Muscle layer of duodenum (tissue), 2 donors: ENCODE results near the gene WDR59.

Source experiments
- H3K27ac ChIP-seq: one replicate; pipeline ENCODE4 v1.7.0; 2013; ENCODE audit warnings: mild to moderate bottlenecking, low read length
- H3K27me3 ChIP-seq: one replicate; pipeline ENCODE4 v1.7.0; 2013; ENCODE audit warnings: low read depth, mild to moderate bottlenecking, control low read depth, low read length
- H3K36me3 ChIP-seq, 2 donors: one replicate each; pipeline ENCODE4 v1.7.0; 2013; ENCODE audit warnings: low read length in 2 of 2, control low read depth in 1 of 2, mild to moderate bottlenecking in 1 of 2; ENCODE audit not compliant: insufficient read depth in 2 of 2, control insufficient read depth in 1 of 2
- H3K4me1 ChIP-seq, 2 donors: one replicate each; pipeline ENCODE4 v1.7.0; 2013; ENCODE audit warnings: low read length in 2 of 2, mild to moderate bottlenecking in 2 of 2, control low read depth in 1 of 2, moderate library complexity in 1 of 2; ENCODE audit not compliant: insufficient read depth in 2 of 2, control insufficient read depth in 1 of 2
- H3K4me3 ChIP-seq, 2 donors: one replicate each; pipeline ENCODE4 v1.7.0; 2013; ENCODE audit warnings: low read length in 2 of 2, low read depth in 1 of 2, mild to moderate bottlenecking in 1 of 2
- H3K9me3 ChIP-seq, 2 donors: one replicate each; pipeline ENCODE4 v1.7.0; 2013; ENCODE audit warnings: low read length in 2 of 2, control low read depth in 1 of 2, mild to moderate bottlenecking in 1 of 2; ENCODE audit not compliant: control insufficient read depth in 1 of 2
- donor health status: healthy.

WDR59 gene

DNA sequence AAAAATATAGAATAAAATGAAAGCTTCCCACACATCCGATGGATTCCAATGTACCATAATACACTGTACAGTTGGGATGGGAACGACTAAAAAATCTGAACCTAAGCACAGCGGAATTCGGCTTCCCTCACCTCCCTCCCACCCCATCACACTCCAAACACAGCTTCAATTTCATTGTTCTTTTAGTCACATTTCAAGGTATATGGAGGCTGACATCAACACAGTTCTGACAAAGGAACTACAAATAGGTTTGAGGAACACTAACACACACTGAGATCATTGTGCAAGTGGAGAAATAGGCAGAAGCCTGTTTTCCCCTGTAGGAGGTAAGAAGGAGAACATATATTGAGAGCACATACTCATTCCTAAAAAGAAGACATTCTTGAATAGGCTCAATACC, 85.1 kb downstream of the WDR59 start:
- no peaks in the 10 kb centered on the region for H3K27me3 ChIP-seq
- H3K4me3 ChIP-seq = no peak overlapping the region
- H3K4me1 ChIP-seq = no peaks in the 10 kb centered on the region
- no peaks in the 10 kb centered on the region for H3K9me3 ChIP-seq
- H3K27ac ChIP-seq = no peak overlapping the region
- peaks cover 26 to 47% of the 10 kb centered on the region in 2 donors for H3K36me3 ChIP-seq

DNA sequence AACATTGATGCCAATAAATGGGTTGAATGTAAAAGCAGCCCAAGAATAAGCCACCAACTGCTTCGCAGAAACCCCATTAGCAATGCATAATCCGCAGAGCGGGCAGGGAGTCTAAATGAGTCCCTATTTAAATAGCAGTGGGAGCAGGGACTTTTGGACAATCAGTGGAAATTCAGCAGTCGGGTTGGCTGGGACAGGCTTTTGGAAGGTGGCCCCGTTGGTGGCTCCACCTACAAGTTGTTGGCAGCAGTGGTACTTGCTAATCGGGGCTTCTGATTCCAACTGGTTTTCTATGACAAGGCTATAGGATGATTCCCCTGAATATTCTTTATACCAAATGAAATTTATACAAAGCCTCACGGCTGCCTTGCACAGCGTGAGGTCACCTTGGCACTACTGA, 86.3 kb downstream of the WDR59 start:
- no peaks in the 10 kb centered on the region for H3K4me1 ChIP-seq
- H3K9me3 ChIP-seq = no peaks in the 10 kb centered on the region
- H3K27ac ChIP-seq = no peak overlapping the region
- no peaks in the 10 kb centered on the region for H3K27me3 ChIP-seq
- no peak overlapping the region for H3K4me3 ChIP-seq
- H3K36me3 ChIP-seq = peaks cover 24 to 50% of the 10 kb centered on the region in 2 donors

DNA sequence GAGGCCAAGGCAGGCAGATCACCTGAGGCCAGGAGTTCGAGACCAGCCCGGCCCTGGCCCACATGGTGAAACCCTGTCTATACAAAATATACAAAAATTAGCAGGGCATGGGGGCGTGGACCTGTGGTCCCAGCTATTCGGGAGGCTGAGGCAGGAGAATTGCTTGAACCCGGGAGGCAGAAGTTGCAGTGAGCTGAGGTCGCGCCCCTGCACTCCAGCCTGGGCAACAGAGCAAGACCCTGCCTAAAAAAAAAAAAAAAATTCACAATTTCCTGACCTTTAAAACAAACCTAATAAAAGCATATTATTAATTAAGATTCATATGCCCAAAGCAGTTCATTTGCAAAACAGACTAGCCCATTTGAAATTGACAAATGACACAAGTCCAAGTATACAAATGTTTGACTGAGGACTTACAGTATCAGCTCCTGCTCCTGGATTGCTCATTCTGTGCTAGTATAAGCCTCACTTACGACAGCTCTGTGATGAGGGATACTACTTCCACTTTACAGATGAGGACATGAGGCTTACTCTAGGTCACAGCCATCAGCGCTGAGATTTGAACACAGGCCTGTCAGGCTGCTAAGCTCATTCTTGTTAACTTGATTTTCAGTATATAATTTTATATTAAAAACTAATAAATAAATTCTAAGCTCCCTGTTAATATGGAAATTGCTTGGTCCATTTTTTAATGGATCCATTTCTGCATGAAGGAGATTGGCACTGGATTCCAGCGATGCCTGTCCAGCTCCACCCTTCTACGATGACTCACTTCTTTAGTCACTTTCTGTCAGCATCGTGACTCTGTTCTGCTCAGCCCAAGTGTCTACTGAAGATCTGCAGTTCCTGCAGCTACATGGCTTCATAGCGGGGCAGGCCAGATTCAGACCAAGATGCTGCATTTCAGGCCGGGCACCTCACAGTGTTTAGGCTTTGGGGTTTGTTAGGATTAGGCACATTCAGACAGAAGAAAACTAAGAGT, 88.2 kb downstream of the WDR59 start:
- H3K27me3 ChIP-seq = no peaks in the 10 kb centered on the region
- H3K27ac ChIP-seq = no peak overlapping the region
- H3K4me3 ChIP-seq = no peak overlapping the region
- no peaks in the 10 kb centered on the region for H3K4me1 ChIP-seq
- H3K9me3 ChIP-seq = no peaks in the 10 kb centered on the region
- peaks cover 23 to 66% of the 10 kb centered on the region in 2 donors for H3K36me3 ChIP-seq

DNA sequence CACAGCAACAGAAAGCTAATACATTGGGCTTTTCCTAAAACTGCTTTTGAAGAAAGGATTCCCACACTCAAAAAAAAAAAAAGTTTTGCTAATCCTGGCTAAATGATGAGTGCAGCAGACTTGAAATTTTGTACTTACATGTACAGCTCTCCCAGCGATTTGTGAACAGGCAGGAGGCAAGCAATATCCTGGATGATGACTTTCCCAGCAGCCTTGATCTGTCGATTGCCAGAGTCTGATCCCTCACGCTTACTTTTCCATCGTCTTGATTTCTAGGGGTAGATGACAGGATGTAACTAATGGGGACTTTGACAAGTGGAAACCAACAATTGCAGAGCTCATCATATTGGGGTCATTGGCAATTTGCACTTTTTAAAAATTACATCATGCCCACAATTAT, 91.4 kb downstream of the WDR59 start:
- Histone ChIP-seq H3K4me3 (no peak overlapping the region), H3K9me3 (no peaks in the 10 kb centered on the region), H3K4me1 (no peaks in the 10 kb centered on the region), H3K27me3 (no peaks in the 10 kb centered on the region), H3K27ac (no peak overlapping the region), H3K36me3 (peaks cover 25 to 74% of the 10 kb centered on the region in 2 donors)

DNA sequence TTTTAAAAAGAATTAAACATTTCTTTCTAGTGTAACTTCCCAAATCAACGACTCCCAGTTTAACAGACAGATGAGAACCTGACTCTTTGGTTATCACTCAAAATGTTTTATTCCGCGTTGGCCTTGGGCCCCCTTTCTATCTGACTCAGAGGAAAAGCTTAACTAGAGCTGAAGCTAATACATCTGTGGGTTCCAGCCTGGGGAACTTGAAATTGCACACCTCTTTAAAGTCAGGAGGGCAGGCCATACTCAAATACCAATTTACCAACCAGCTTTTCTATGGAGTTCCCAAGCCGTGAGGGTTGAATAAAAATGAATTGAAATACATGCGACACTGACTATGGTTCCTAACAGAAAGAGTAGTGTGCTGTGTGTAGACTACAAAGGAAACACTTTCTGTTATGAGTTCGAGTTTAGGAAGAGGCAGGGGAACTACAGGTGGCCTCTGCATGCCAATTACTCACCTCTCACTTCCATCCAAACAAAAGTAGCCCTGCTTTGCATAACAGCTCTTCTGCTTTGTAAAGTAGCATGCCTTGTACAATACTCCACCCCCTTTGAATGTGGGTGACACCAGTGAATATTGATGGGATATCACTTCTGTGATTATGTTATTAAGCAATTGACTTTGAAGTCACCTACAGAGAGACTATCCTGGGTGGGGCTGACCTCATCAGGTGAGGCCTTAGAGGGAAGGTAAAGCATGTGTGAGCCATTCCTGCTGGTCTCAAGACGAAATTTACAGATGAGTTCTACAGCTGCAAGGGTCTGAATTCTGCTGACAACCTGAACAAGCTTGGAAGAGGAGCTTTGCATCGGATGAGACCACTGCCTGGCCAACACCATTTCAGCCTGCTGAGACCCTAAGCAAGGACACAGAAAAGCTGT, 92.1 kb downstream of the WDR59 start:
- H3K36me3 ChIP-seq = peaks cover 29 to 75% of the 10 kb centered on the region in 2 donors
- no peaks in the 10 kb centered on the region for H3K27me3 ChIP-seq
- H3K9me3 ChIP-seq = no peaks in the 10 kb centered on the region
- no peak overlapping the region for H3K4me3 ChIP-seq
- H3K27ac ChIP-seq = no peak overlapping the region
- H3K4me1 ChIP-seq = no peaks in the 10 kb centered on the region

DNA sequence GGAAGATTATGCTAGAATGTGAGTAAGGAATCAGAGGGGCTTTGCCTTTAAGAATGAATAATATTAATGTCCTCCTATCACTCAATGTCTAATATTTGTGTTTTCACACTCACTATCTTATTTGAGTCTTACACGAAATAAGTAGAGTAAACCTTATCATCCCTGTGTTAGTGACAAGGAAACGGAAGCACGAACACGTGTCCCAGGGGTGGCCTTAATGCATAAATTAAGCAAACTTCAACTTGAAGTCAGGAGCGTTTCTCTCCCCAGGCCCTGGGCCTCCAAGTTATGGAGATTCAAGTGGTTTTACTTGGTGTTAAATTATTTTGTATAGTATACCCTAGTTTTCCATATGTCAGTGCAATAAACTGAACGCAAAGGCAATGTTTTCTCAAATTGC, 96.0 kb downstream of the WDR59 start:
- no peak overlapping the region for H3K4me3 ChIP-seq
- H3K4me1 ChIP-seq = no peaks in the 10 kb centered on the region
- H3K9me3 ChIP-seq = no peaks in the 10 kb centered on the region
- no peak overlapping the region for H3K27ac ChIP-seq
- no peaks in the 10 kb centered on the region for H3K27me3 ChIP-seq
- H3K36me3 ChIP-seq = peaks cover 47 to 84% of the 10 kb centered on the region in 2 donors

DNA sequence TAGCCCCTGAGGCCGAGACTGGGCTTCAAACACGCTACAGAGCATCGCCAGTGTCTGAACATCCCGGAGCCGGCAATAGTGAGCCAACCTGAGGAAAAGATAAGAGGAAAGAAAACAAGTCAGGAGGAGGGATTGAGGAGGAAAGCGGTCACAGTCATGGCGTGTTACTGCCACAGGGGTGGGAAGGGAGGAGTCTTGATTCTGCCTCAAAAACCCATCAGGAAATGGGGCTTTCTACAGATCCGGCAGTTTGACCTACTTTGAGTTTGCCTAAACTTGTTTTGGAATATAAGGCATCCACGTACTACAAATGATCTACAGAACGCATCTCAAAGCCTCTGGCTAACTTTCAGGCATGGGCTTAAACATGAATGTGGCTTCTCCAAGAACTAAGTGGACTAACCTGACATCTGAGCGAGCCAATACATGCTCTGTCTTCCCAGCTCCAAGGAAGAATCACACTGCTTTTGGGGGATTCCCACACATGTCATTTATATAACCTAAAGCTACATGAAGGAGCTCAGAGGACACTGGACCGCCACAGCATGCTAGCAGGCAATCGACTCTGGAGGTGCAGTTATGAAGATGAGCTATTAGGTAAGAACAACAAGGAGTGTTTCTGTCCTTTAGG, 96.6 kb downstream of the WDR59 start:
- H3K36me3 ChIP-seq = peaks cover 47 to 84% of the 10 kb centered on the region in 2 donors
- H3K27ac ChIP-seq = no peak overlapping the region

DNA sequence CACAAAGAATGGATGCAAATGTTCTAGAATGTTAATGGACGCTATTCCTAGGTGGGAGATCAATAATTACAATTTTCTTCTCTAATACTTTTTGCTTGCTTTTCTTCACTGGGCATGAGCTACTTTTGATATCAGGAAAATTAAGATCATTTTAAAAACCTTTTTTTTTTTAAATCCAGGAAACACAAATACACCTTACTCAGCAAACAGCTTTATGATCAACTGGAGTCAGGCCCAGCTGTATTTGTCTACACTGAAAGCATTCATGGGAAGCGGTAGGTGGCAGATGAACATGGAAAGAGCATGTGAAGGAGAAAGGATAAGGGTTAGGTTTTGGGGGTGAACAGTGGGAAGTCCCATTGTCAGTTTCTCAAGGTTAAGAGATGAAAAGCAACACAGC, 97.8 kb downstream of the WDR59 start:
- Histone ChIP-seq H3K36me3 (peaks cover 39 to 74% of the 10 kb centered on the region in 2 donors), H3K9me3 (no peaks in the 10 kb centered on the region), H3K4me1 (no peaks in the 10 kb centered on the region), H3K27me3 (no peaks in the 10 kb centered on the region), H3K27ac (no peak overlapping the region), H3K4me3 (no peak overlapping the region)

More for the DNA sequence above, 96.6 kb downstream of the WDR59 start:
- Histone ChIP-seq H3K4me1 (no peaks in the 10 kb centered on the region), H3K27me3 (no peaks in the 10 kb centered on the region), H3K9me3 (no peaks in the 10 kb centered on the region), H3K4me3 (no peak overlapping the region)

DNA sequence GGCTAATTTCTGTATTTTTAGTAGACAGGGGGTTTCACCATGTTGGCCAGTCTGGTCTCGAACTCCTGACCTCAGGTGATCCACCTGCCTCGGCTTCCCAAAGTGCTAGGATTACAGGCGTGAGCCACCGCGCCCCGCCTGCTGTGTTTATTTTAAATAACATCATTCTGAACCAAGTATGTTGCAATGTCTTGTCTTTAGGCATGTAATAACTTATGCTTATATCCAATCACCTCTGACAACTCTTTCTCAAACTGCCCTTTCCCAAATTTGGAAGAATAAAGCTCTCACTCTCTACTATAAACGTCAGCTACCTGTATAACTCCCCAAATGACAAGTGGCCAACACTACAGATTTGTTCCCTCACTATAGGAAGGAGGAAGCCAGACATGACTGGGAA, 107.2 kb downstream of the WDR59 start:
- H3K36me3 ChIP-seq = peaks cover 17 to 30% of the 10 kb centered on the region in 2 donors
- H3K4me1 ChIP-seq = no peaks in the 10 kb centered on the region
- no peak overlapping the region for H3K27ac ChIP-seq
- no peaks in the 10 kb centered on the region for H3K27me3 ChIP-seq
- no peaks in the 10 kb centered on the region for H3K9me3 ChIP-seq
- H3K4me3 ChIP-seq = no peak overlapping the region

DNA sequence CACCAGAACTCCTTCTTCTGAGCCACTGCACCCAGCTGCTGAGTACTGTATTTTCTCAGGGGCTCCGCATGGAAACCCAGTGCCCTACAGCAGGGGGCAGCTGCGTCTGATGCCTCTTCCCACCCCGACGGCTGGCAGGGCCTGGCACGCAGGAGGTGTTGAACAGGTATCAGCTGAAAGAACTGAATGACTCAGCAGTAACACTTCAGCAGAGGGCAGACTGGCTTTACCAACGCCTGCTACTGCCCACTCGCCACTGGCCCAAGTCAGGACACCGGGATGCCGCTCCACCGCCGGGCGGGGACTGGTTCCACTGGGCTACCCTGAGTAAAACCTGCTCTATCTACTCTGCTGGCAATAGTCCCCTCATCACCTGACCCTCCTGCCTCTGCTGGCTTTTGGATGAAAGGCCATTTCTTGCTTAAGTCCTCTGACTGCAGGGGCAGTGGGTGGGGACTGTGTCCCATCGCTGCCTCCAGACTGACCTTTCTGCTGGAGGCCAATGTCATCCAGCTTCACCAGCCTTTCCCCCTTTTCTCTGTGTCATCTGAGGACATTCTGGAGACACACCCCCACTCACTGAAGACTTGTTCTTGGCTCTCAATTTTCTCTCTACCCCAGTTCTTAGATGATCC, 109.9 kb downstream of the WDR59 start:
- Histone ChIP-seq H3K27ac (no peak overlapping the region), H3K9me3 (no peaks in the 10 kb centered on the region), H3K27me3 (no peaks in the 10 kb centered on the region), H3K4me1 (no peaks in the 10 kb centered on the region), H3K36me3 (peaks cover 21 to 37% of the 10 kb centered on the region in 2 donors), H3K4me3 (no peak overlapping the region)
